ENCODE results near the gene CBLB.
"Not testable (repeated sequence)": the region's sequence is repeated elsewhere in the genome, so short reads cannot be mapped to it uniquely, and the experiment has no call there.

DNA sequence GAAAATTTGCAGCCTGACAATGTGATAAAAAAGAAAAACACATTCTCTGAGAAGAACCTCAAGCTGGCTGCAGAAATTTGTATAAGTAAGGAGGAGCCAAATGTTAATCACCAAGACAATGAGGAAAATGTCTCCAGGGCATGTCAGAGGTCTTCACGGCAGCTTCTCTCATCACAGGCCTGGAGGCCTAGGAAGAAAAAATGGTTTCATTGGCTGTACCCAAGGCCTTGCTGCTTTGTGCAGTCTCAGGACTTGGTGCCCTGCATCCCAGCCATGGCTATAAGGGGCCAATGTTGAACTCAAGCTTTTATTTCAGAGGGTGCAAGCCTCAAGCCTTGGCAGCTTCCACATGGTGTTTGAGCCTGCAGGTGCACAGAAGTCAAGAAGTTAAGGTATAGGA lies 106.6 kb downstream of the CBLB start:
- TF ChIP-seq CTCF, POLR2A, EP300 (IDR thresholded peaks at IDR 0.05): not testable (repeated sequence)

Measured in tibial nerve (tissue), 4 donors.